GM12891 (cell line): ENCODE data around the gene GNE.

Experiments used
- POLR2A ChIP-seq: IDR thresholded peaks from 2 replicates; pipeline ENCODE4 v1.6.1; 2011; ENCODE audit warnings: low read depth, low read length, control low read depth
- POLR2AphosphoS5 ChIP-seq: IDR thresholded peaks from 2 replicates; pipeline ENCODE4 v1.6.1; 2011; ENCODE audit warnings: low read depth, low read length, control low read depth
- SPI1 ChIP-seq: IDR thresholded peaks from 2 replicates; pipeline ENCODE4 v1.6.1; 2011; ENCODE audit warnings: low read depth, low read length, control low read depth

- TF ChIP-seq SPI1 (no peak), POLR2AphosphoS5 (no peak), POLR2A (no peak)
These were observed 6.8 kb downstream of the GNE start for GRCh38 chr9:36251428-36251827.
